Fibroblast of lung (primary cell): ENCODE data around the gene WDTC1.

Source experiments
- EZH2 ChIP-seq: IDR thresholded peaks from 2 replicates; pipeline ENCODE4 v1.5.1; 2012; ENCODE audit warnings: low read length, control low read depth, mild to moderate bottlenecking; ENCODE audit errors: missing control alignments
- TF ChIP-seq, protein P1 (sequence below), 2 donors: IDR thresholded peaks in 1 of 2; conservative IDR thresholded peaks in 1 of 2; 1 replicate in 1 of 2; 2 replicates in 1 of 2; pipeline ENCODE4 v1.5.1; 2011 to 2012; ENCODE audit warnings: low read length in 2 of 2, control low read depth in 1 of 2, inconsistent platforms in 1 of 2, low read depth in 1 of 2, mild to moderate bottlenecking in 1 of 2

DNA sequence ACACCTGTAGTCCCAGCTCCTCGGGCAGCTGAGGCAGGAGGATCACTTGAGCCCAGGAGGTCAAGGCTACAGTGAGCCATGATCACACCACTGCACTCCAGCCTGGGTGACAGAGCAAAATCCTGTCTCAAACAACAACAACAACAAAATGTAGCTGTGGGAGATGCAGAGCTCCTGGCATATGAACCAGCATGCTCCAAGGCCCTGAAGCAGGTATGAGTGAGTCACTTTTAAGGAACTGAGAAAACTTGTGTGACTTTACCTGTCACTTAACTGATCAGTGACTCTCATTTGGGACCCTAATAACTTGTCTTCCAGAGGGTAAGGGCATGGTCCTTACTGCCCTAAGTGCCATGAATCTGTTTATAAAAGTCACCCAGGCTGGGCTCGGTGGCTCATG lies 68.2 kb downstream of the WDTC1 start:
- TF ChIP-seq, protein P1, sequence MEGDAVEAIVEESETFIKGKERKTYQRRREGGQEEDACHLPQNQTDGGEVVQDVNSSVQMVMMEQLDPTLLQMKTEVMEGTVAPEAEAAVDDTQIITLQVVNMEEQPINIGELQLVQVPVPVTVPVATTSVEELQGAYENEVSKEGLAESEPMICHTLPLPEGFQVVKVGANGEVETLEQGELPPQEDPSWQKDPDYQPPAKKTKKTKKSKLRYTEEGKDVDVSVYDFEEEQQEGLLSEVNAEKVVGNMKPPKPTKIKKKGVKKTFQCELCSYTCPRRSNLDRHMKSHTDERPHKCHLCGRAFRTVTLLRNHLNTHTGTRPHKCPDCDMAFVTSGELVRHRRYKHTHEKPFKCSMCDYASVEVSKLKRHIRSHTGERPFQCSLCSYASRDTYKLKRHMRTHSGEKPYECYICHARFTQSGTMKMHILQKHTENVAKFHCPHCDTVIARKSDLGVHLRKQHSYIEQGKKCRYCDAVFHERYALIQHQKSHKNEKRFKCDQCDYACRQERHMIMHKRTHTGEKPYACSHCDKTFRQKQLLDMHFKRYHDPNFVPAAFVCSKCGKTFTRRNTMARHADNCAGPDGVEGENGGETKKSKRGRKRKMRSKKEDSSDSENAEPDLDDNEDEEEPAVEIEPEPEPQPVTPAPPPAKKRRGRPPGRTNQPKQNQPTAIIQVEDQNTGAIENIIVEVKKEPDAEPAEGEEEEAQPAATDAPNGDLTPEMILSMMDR (conservative IDR thresholded peaks at IDR 0.05 in 1 of 2, IDR thresholded peaks at IDR 0.05 in 1 of 2; ENCODE audit: low read depth in 1 of 2, low read length in 2 of 2) = no peak
- TF ChIP-seq EZH2 = no peak
